Measurements from ENCODE around the gene ITGA8. TPM values are rescaled to one million over a fixed set of nuclear protein-coding genes. Genes with fewer than 3 reads are reported as not detected.

ITGA8 gene
- total RNA-seq, 1 experiment from 2014 or later: not detected

GRCh38 chr10:15526754-15527153, 193.0 kb downstream of the ITGA8 start:
- DNase-seq: no peak
- H3K9me3 Mint-ChIP-seq (ENCODE audit: low read depth, unreplicated experiment): no peaks in the 10 kb centered on the region
- CTCF ChIA-PET: no interaction called here
- BruUV-seq (replicated peaks): no TSS peak
- H3K27ac Mint-ChIP-seq (ENCODE audit: unreplicated experiment): no peak overlapping the region
- H3K27me3 Mint-ChIP-seq (ENCODE audit: unreplicated experiment): peaks cover 34% of the 10 kb centered on the region
- no peak for TF ChIP-seq CTCF (IDR thresholded peaks at IDR 0.05; ENCODE audit: unreplicated experiment)
- H3K4me3 Mint-ChIP-seq (ENCODE audit: low read depth, unreplicated experiment): no peak overlapping the region
- intact Hi-C loops (cut with micrococcal nuclease; ENCODE audit: unreplicated experiment): no loop called here
- H3K4me1 Mint-ChIP-seq (ENCODE audit: low read depth, unreplicated experiment): no peaks in the 10 kb centered on the region
- no peaks in the 10 kb centered on the region for H3K36me3 Mint-ChIP-seq (ENCODE audit: insufficient read depth, unreplicated experiment)

GRCh38 chr10:15521328-15521903, 198.3 kb downstream of the ITGA8 start:
- BruUV-seq (replicated peaks): no TSS peak
- Mint-ChIP-seq H3K36me3 (ENCODE audit: insufficient read depth, unreplicated experiment) (no peaks in the 10 kb centered on the region), H3K4me3 (ENCODE audit: low read depth, unreplicated experiment) (no peak overlapping the region), H3K4me1 (ENCODE audit: low read depth, unreplicated experiment) (no peaks in the 10 kb centered on the region), H3K9me3 (ENCODE audit: low read depth, unreplicated experiment) (no peaks in the 10 kb centered on the region), H3K27me3 (ENCODE audit: unreplicated experiment) (peaks cover 51% of the 10 kb centered on the region), H3K27ac (ENCODE audit: unreplicated experiment) (no peak overlapping the region)
- DNase-seq: no peak
- intact Hi-C loops (cut with micrococcal nuclease; ENCODE audit: unreplicated experiment): no loop called here
- no peak for TF ChIP-seq CTCF (IDR thresholded peaks at IDR 0.05; ENCODE audit: unreplicated experiment)
- CTCF ChIA-PET: no interaction called here

GRCh38 chr10:15518250-15518649, 201.5 kb downstream of the ITGA8 start:
- no TSS peak for BruUV-seq (replicated peaks)
- Mint-ChIP-seq H3K36me3 (ENCODE audit: insufficient read depth, unreplicated experiment) (no peaks in the 10 kb centered on the region), H3K4me3 (ENCODE audit: low read depth, unreplicated experiment) (no peak overlapping the region), H3K27me3 (ENCODE audit: unreplicated experiment) (peaks cover 39% of the 10 kb centered on the region), H3K4me1 (ENCODE audit: low read depth, unreplicated experiment) (no peaks in the 10 kb centered on the region), H3K9me3 (ENCODE audit: low read depth, unreplicated experiment) (no peaks in the 10 kb centered on the region), H3K27ac (ENCODE audit: unreplicated experiment) (no peak overlapping the region)
- CTCF ChIA-PET: no interaction called here
- no peak for DNase-seq
- intact Hi-C loops (cut with micrococcal nuclease; ENCODE audit: unreplicated experiment): no loop called here
- TF ChIP-seq CTCF (IDR thresholded peaks at IDR 0.05; ENCODE audit: unreplicated experiment): no peak

DNA sequence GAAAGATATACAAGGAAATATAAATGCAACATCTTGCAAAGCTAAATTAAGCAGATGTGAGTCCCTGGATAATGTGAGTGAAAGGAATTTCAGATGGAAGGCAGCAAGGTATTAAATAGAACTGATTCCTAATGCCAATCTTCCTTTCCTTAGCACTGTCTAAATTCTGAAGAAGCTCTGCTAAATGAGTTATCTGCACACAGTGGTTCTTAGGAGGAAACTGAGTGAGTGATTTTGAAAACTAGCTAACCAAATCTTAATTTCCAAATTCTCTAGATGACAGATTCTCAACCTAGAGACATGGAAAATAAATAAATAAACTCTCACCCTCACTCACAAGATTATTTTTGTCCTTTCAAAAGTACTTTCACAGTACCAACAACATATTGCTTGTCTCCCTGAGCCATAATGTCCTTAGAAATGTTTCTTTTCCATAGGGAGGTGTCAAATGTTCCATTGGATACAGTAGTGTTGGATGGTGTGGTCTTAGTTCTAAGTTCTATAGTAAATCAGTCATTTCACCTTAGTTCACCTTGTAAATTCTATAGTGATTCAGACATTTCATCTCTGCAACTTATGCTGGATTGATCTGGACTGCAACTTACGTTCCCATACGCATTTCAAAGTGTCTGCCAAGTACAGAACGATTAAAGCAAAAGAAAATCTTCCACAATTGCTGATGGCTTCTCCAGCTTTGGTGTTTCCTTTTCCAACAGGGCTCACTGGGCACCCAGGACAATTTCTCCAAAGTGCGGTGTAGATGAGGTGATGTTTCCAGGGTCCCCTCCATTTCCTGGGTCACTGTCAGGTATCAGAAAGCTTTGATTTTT, 203.3 kb downstream of the ITGA8 start:
- CTCF ChIA-PET: interaction anchor here (0.5 to 0.6 kb wide), 2 partner anchors 12 to 1019 kb away, joined by 5 to 6 read pairs; no protein-coding TSS in a partner anchor
- Mint-ChIP-seq H3K27ac (ENCODE audit: unreplicated experiment) (no peak overlapping the region), H3K27me3 (ENCODE audit: unreplicated experiment) (peaks cover 42% of the 10 kb centered on the region), H3K4me1 (ENCODE audit: low read depth, unreplicated experiment) (no peaks in the 10 kb centered on the region), H3K4me3 (ENCODE audit: low read depth, unreplicated experiment) (no peak overlapping the region), H3K9me3 (ENCODE audit: low read depth, unreplicated experiment) (peaks cover 2% of the 10 kb centered on the region), H3K36me3 (ENCODE audit: insufficient read depth, unreplicated experiment) (no peaks in the 10 kb centered on the region)
- DNase-seq: no peak
- intact Hi-C loops (cut with micrococcal nuclease; ENCODE audit: unreplicated experiment): no loop called here
- no peak for TF ChIP-seq CTCF (IDR thresholded peaks at IDR 0.05; ENCODE audit: unreplicated experiment)
- no TSS peak for BruUV-seq (replicated peaks)
